VCaP (cell line): Measurements from ENCODE around the gene GRIK4.

ENCODE experiments used
- H3K27ac ChIP-seq: fragments of 450-650 bp; 2 replicates; pipeline ENCODE4 v1.5.1; 2017
- TF ChIP-seq, protein P1 (sequence below): fragments of 450-650 bp; conservative IDR thresholded peaks from 2 replicates; pipeline ENCODE4 v1.5.1; 2017; ENCODE audit warnings: mild to moderate bottlenecking, moderate library complexity

Gene GRIK4

DNA sequence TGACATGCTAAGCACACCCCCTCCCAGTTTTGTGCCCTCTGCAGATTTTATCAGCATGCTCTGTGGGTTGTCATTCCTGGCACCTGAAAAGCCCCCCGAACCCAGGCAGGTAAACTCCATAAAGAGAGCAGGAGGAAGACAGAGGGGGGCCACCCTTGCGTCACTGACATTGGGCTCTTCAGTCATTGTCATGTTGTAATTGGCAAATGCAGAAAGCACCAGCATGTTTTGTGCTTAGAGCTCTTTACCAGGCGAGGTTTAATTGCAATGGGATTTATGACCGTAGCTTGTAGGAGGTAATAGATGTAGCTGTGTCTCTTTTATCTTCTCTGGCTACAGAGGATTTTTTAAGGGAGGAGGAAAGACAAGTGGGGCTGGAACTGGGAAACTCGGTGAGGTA is 201.7 kb downstream of the GRIK4 start:
- H3K27ac ChIP-seq, result no peak overlapping the region
- TF ChIP-seq, protein P1, sequence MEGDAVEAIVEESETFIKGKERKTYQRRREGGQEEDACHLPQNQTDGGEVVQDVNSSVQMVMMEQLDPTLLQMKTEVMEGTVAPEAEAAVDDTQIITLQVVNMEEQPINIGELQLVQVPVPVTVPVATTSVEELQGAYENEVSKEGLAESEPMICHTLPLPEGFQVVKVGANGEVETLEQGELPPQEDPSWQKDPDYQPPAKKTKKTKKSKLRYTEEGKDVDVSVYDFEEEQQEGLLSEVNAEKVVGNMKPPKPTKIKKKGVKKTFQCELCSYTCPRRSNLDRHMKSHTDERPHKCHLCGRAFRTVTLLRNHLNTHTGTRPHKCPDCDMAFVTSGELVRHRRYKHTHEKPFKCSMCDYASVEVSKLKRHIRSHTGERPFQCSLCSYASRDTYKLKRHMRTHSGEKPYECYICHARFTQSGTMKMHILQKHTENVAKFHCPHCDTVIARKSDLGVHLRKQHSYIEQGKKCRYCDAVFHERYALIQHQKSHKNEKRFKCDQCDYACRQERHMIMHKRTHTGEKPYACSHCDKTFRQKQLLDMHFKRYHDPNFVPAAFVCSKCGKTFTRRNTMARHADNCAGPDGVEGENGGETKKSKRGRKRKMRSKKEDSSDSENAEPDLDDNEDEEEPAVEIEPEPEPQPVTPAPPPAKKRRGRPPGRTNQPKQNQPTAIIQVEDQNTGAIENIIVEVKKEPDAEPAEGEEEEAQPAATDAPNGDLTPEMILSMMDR, result no peak

DNA sequence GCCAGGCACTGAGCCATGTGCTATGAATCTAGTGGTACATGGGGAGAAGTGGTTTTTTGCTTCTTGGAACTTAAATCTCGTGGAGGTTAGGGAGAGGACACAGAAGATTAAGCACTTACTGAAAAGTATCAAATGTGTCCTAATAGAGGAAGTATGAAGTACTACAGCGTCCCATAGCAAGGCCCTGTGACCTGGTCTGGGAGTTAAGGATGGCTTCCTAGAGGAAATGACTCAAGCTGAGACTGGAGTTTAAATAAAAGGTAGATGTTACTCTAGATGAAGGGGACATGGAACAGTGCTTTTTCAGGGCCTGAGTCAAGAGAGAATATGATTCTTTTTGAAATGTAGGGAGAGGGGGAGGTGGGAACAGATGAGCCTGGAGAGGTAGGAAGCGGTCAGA is 202.9 kb downstream of the GRIK4 start:
- no peak overlapping the region for H3K27ac ChIP-seq
- TF ChIP-seq, protein P1, result no peak

GRCh38 chr11:120715239-120715638 is 203.7 kb downstream of the GRIK4 start:
- TF ChIP-seq, protein P1, result peak; percentile 63
- no peak overlapping the region for H3K27ac ChIP-seq

DNA sequence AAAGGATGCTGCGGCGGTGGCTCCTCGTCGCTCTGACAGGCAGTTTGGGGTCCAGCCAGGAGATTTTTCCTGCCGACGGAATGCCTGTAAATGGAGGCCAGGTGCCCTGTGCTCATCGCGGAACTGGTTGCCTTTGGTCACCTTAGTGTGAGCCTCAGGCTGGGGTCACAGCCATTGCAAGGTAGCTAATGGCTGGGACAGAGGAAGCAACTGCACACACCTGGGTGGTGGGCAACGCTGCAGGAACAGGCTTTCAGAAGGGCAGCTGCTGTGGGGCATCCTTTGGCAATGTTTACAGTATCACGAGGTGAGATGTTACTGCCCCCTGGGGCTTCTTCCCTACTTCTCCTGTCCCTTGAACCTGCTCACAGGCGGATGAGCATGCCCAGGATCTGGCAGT is 205.5 kb downstream of the GRIK4 start:
- TF ChIP-seq, protein P1, result no peak

DNA sequence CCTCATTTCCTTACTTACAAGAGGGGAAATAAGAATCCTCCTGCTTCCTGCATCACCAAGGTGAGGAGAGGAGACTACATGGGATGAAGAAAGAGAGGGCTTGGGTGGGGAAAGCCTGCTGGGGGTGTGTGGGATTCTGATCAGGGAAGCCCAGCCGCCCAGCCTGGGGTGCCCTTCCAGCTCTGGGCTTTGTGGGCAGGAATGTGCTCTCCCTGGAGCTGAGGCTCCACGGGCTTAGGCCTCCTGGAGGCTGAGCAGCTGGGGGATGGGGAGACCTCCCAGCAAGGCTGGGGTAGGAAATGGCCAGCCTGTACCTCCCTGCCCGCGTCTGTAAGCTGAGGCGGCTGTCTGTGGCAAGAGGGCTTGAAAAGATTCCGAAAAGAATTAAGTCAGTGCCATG is 206.1 kb downstream of the GRIK4 start:
- no peak overlapping the region for H3K27ac ChIP-seq
- TF ChIP-seq, protein P1, result no peak

More for the DNA sequence above, 205.5 kb downstream of the GRIK4 start:
- no peak overlapping the region for H3K27ac ChIP-seq

GRCh38 chr11:120718171-120718570 is 206.6 kb downstream of the GRIK4 start:
- H3K27ac ChIP-seq, result no peak overlapping the region
- TF ChIP-seq, protein P1, result no peak

DNA sequence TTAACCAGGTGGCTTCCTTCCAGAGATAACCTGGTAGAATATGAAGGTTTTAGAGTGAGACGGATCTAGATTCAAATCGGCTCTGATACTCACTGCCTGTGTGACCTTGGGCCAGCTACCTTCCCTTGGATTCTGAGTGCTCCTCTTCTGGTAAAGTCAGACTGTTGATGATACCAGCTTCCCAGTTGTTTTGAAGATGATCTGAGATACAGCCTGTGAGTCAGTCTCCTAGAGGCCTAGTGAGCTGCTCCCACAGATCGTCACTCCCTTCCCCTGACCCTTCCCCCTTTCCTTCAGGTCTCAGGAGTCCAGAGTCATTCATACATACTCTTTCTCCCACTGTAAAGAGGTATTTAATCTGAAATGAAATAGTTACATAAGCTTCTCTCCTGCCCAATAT is 207.8 kb downstream of the GRIK4 start:
- TF ChIP-seq, protein P1, result no peak

GRCh38 chr11:120720760-120721159 is 209.2 kb downstream of the GRIK4 start:
- H3K27ac ChIP-seq, result no peak overlapping the region
- TF ChIP-seq, protein P1, result no peak

More for the DNA sequence above, 207.8 kb downstream of the GRIK4 start:
- H3K27ac ChIP-seq, result no peak overlapping the region
